Panc1 (cell line): ENCODE results near the gene RPGRIP1.

Source experiments
- POLR2AphosphoS5 ChIP-seq: IDR thresholded peaks from 2 replicates; pipeline ENCODE4 v1.6.1; 2012; ENCODE audit warnings: mild to moderate bottlenecking, low read depth, low read length, moderate library complexity
- SIN3A ChIP-seq: IDR thresholded peaks from 2 replicates; pipeline ENCODE4 v1.6.1; 2012; ENCODE audit warnings: low read depth, mild to moderate bottlenecking, low read length, moderate library complexity, borderline replicate concordance; ENCODE audit not compliant: insufficient read depth
- TCF7L2 ChIP-seq: IDR thresholded peaks from 2 replicates; pipeline ENCODE4 v1.6.1; 2011; ENCODE audit warnings: mild to moderate bottlenecking, low read depth, low read length, inconsistent platforms
- TF ChIP-seq, protein P1 (sequence below): fragments of 450-650 bp; IDR thresholded peaks from 2 replicates; pipeline ENCODE4 v1.5.1; 2017; ENCODE audit warnings: mild to moderate bottlenecking
- TF ChIP-seq, protein P2 (sequence below), 2 experiments: IDR thresholded peaks; 2 replicates each; pipeline ENCODE4 v1.6.1; 2011 to 2012; ENCODE audit warnings: low read depth in 2 of 2, control low read depth in 1 of 2, low read length in 1 of 2, mild to moderate bottlenecking in 1 of 2, moderate library complexity in 1 of 2; ENCODE audit not compliant: insufficient read depth in 1 of 2

DNA sequence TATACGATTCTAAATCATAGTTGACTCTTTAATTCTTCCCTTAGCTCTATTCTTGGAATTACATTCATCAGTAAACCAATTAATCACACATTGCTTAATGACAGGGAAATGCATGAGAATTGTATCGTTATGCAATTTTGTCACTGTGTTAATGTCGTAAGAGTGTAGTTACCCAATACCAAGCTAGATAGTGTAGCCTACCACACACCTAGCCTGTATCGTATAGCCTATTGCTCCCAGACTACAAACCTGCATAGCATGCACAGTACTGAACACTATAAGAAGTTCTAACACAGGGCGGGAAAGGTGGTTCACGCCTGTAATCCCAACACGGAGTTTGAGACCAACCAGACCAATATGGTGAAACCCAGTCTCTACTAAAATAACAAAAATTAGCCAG is 35.3 kb upstream of the RPGRIP1 start:
- no peak for TF ChIP-seq POLR2AphosphoS5
- TF ChIP-seq, protein P1, sequence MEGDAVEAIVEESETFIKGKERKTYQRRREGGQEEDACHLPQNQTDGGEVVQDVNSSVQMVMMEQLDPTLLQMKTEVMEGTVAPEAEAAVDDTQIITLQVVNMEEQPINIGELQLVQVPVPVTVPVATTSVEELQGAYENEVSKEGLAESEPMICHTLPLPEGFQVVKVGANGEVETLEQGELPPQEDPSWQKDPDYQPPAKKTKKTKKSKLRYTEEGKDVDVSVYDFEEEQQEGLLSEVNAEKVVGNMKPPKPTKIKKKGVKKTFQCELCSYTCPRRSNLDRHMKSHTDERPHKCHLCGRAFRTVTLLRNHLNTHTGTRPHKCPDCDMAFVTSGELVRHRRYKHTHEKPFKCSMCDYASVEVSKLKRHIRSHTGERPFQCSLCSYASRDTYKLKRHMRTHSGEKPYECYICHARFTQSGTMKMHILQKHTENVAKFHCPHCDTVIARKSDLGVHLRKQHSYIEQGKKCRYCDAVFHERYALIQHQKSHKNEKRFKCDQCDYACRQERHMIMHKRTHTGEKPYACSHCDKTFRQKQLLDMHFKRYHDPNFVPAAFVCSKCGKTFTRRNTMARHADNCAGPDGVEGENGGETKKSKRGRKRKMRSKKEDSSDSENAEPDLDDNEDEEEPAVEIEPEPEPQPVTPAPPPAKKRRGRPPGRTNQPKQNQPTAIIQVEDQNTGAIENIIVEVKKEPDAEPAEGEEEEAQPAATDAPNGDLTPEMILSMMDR = no peak
- no peak for TF ChIP-seq TCF7L2
- TF ChIP-seq, protein P2, sequence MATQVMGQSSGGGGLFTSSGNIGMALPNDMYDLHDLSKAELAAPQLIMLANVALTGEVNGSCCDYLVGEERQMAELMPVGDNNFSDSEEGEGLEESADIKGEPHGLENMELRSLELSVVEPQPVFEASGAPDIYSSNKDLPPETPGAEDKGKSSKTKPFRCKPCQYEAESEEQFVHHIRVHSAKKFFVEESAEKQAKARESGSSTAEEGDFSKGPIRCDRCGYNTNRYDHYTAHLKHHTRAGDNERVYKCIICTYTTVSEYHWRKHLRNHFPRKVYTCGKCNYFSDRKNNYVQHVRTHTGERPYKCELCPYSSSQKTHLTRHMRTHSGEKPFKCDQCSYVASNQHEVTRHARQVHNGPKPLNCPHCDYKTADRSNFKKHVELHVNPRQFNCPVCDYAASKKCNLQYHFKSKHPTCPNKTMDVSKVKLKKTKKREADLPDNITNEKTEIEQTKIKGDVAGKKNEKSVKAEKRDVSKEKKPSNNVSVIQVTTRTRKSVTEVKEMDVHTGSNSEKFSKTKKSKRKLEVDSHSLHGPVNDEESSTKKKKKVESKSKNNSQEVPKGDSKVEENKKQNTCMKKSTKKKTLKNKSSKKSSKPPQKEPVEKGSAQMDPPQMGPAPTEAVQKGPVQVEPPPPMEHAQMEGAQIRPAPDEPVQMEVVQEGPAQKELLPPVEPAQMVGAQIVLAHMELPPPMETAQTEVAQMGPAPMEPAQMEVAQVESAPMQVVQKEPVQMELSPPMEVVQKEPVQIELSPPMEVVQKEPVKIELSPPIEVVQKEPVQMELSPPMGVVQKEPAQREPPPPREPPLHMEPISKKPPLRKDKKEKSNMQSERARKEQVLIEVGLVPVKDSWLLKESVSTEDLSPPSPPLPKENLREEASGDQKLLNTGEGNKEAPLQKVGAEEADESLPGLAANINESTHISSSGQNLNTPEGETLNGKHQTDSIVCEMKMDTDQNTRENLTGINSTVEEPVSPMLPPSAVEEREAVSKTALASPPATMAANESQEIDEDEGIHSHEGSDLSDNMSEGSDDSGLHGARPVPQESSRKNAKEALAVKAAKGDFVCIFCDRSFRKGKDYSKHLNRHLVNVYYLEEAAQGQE (IDR thresholded peaks at IDR 0.05; ENCODE audit: insufficient read depth in 1 of 2, low read depth in 2 of 2, low read length in 1 of 2) = no peak
- TF ChIP-seq SIN3A = no peak
